ENCODE measurements around the gene COMT.
A peak's percentile ranks its signal among the peaks of the same experiment; 100 is the strongest.

COMT gene

GRCh38 chr22:19970031-19970478 lies 28.5 kb downstream of the COMT start:
- no peak for DNase-seq (ENCODE audit: low spot score)

GRCh38 chr22:19970479-19971275 lies 29.1 kb downstream of the COMT start:
- peak; percentile 96 for DNase-seq (ENCODE audit: low spot score)

- DNase-seq (ENCODE audit: low spot score), result no peak
Observed at GRCh38 chr22:19971276-19972124, 29.9 kb downstream of the COMT start.

GRCh38 chr22:19972251-19972650 lies 30.7 kb downstream of the COMT start:
- no peak for DNase-seq (ENCODE audit: low spot score)

- DNase-seq (ENCODE audit: low spot score), result no peak
Observed at GRCh38 chr22:19972652-19973550, 31.3 kb downstream of the COMT start.

GRCh38 chr22:19973551-19974267 lies 32.1 kb downstream of the COMT start:
- DNase-seq (ENCODE audit: low spot score), result no peak

GRCh38 chr22:19974268-19974861 lies 32.8 kb downstream of the COMT start:
- peak; percentile 86 for DNase-seq (ENCODE audit: low spot score)

GRCh38 chr22:19974935-19975706 lies 33.5 kb downstream of the COMT start:
- DNase-seq (ENCODE audit: low spot score), result no peak

- no peak for DNase-seq (ENCODE audit: low spot score)
Observed at GRCh38 chr22:19975707-19976035, 34.1 kb downstream of the COMT start.

- no peak for DNase-seq (ENCODE audit: low spot score)
Observed at GRCh38 chr22:19976671-19977070, 35.1 kb downstream of the COMT start.

- no peak for DNase-seq (ENCODE audit: low spot score)
Observed at GRCh38 chr22:19977296-19978243, 36.0 kb downstream of the COMT start.

GRCh38 chr22:19978748-19979147 lies 37.2 kb downstream of the COMT start:
- DNase-seq (ENCODE audit: low spot score), result no peak

- DNase-seq (ENCODE audit: low spot score), result no peak
Observed at GRCh38 chr22:19979712-19980493, 38.3 kb downstream of the COMT start.

- no peak for DNase-seq (ENCODE audit: low spot score)
Observed at GRCh38 chr22:19980766-19981165, 39.2 kb downstream of the COMT start.

- DNase-seq (ENCODE audit: low spot score), result no peak
Observed at GRCh38 chr22:19981171-19981960, 39.8 kb downstream of the COMT start.

GRCh38 chr22:19981961-19982920 lies 40.7 kb downstream of the COMT start:
- no peak for DNase-seq (ENCODE audit: low spot score)
